HS-27A (cell line): Measurements from ENCODE around the gene AK5.
"Not testable (repeated sequence)": the region's sequence is repeated elsewhere in the genome, so short reads cannot be mapped to it uniquely, and the experiment has no call there.

Source experiments
- DNase-seq: peaks from one replicate; pipeline ENCODE4 v3.0.0-alpha.2; 2012; ENCODE audit warnings: low read depth, missing footprints

Gene AK5

DNA sequence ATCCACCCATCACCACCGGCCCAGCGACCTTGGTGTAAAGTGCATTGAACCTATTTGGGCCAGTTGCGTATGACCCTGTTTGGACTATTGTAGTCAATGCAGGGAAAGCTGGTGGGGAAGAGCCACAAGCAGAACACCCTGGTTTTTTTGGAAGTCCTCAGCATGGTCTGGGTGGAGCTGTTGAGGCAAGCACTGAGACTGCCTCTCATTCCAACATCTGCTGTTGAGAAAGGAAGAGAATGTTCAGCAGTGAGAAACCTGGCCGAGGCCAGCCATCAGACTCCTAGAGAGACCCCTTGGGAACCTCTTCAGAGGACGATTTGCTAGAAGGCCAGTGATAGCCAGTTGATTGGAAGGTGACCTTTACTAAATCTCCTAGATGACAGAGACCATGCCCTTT is 217.6 kb downstream of the AK5 start:
- no peak for DNase-seq

- DNase-seq: no peak
These were observed 223.2 kb downstream of the AK5 start for GRCh38 chr1:77504986-77505385.

- no peak for DNase-seq
These were observed 225.0 kb downstream of the AK5 start for GRCh38 chr1:77506771-77507170.

GRCh38 chr1:77509051-77509492 is 227.3 kb downstream of the AK5 start:
- no peak for DNase-seq

- no peak for DNase-seq
These were observed 228.1 kb downstream of the AK5 start for GRCh38 chr1:77509898-77510297.

GRCh38 chr1:77511440-77511840 is 229.6 kb downstream of the AK5 start:
- DNase-seq: peak; percentile 91

DNA sequence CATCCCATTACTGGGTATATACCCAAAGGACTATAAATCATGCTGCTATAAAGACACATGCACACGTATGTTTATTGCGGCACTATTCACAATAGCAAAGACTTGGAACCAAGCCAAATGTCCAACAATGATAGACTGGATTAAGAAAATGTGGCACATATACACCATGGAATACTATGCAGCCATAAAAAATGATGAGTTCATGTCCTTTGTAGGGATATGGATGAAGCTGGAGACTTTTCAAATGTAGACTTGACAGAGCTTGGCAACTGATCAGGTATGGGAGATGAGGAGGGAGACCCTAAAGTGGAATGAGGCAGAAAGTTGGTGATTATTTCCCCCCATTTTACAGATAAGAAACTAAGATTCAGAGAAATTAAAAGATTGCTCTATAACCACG is 230.8 kb downstream of the AK5 start:
- not testable (repeated sequence) for DNase-seq

- peak; percentile 76 for DNase-seq
These were observed 232.3 kb downstream of the AK5 start for GRCh38 chr1:77513839-77514763.

DNA sequence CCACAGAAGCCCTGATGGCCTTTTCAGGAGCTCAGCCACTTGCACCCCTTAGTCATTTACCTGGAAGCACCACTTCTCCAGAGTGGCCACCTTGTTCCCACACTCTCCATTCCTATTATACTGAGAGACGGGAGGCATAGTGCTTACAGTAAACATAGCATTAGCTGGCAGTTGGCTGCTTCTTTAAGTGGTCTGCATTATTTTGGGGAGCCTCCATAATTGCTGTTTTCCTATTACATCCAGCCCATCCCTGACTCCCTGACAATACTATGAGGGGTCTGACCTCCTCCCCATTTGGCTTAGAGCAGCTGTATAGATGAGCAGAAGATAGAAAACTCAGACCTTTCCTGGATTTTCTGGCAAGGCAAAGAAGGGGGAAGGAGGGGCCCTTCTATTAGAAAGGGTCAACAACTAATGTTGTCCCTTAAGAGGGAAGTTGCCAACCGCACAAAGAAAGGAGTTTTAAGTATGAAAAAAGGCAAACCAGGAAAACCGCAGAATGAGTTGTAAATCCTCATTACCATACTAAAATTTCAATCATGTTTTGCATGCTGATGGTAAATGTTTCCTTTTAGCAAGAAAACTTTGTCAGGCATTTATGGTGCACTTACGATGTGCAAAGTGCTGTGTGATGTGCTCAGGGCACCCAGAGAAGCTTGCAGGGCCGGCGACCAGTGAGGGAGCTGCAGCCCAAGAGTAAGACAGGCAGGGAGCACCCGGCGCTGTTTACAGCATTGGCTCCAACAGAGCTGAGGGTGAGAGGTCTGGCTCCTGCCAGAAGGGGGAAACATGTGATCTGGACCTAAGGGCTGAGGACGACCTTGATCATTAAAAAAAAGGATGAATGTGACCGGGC is 233.3 kb downstream of the AK5 start:
- DNase-seq: peak; percentile 69

DNA sequence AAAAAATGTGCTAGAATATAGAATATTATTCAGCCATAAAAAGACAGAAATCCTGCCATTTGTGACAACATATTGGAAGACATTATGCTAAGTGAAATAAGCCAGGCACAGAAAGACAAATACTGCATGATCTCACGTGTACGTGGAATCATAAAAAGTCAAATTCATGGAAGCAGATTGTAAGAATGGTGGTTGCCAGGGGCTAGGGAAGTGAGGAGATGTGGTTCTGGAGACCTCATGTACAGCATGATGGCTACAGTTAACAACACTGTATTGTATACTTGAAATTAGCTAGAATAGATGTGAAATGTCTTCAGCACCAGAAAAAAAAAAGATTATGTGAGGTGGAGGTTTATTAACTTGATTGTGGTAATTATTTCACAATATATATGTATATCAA is 234.3 kb downstream of the AK5 start:
- no peak for DNase-seq

DNA sequence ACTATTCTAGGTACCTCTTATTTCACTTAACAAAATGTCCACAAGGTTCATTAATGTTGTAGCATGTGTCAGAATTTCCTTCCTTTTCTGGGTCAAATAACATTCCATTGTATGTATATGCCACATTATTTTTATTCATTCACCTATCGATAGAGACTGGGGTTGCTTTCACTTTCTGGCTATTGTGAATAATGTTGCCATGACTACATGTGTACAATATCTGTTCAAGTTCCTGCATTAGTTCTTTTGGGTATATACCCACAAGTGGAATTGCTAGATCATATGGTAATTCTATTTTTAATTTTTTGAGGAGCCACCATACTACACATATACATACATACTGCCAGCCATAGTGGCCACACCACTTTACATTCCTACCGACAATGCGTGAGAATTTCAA is 242.2 kb downstream of the AK5 start:
- DNase-seq: no peak

- not testable (repeated sequence) for DNase-seq
These were observed 249.3 kb downstream of the AK5 start for GRCh38 chr1:77531149-77531548.

- not testable (repeated sequence) for DNase-seq
These were observed 249.9 kb downstream of the AK5 start for GRCh38 chr1:77531596-77532280.

DNA sequence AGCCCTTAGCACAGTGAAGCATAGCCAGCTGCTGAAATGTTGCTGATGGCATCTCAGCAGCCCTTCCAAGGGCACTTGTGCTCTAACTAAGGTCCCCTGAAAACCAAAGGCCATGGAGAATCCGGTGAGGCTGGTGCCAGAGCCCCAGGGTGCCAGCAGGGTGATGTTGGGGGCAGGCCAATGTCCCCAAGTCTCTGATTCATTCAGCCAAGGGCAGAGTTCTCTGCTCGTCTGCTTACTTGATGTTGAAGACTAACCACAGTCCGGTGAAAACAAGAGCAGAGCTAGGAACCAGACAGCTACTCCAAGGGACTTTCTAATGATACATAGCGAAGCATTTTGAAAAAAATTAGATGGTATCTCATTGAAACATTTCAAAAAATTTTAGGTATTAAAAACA is 250.8 kb downstream of the AK5 start:
- DNase-seq: no peak

DNA sequence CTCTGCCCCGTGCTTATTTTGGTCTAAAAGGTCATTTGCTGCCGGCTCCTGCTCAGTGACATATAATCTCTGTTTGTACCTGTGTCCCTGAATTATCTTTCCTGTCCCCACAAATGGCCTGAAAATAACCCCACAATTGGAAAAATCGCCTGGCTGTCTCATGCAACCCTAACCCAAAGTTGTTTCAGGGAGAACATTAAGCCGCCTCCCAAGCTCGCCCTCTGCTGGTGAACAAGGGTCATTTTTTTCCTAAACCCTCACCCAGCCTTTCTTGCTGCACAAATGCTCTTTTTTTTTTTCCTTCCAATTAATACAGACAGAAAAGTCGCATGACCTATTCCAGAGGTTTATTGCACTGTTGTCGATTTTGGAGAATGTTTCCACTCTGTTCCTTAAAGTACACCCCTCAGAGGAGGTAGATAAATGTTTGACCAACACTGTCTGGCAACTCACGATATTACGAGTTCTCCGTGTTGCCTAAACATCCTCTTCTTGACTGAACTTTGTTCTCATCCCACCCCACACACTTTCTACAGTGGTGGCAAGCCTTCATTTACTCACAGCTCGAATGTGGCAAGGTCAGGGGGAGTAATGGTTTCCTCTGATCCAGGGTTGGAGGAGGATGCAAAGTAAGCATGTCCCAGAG is 252.0 kb downstream of the AK5 start:
- no peak for DNase-seq

GRCh38 chr1:77534456-77534855 is 252.6 kb downstream of the AK5 start:
- no peak for DNase-seq

GRCh38 chr1:77536813-77537212 is 255.0 kb downstream of the AK5 start:
- peak; percentile 96 for DNase-seq

GRCh38 chr1:77538956-77539518 is 257.2 kb downstream of the AK5 start:
- peak; percentile 88 for DNase-seq

DNA sequence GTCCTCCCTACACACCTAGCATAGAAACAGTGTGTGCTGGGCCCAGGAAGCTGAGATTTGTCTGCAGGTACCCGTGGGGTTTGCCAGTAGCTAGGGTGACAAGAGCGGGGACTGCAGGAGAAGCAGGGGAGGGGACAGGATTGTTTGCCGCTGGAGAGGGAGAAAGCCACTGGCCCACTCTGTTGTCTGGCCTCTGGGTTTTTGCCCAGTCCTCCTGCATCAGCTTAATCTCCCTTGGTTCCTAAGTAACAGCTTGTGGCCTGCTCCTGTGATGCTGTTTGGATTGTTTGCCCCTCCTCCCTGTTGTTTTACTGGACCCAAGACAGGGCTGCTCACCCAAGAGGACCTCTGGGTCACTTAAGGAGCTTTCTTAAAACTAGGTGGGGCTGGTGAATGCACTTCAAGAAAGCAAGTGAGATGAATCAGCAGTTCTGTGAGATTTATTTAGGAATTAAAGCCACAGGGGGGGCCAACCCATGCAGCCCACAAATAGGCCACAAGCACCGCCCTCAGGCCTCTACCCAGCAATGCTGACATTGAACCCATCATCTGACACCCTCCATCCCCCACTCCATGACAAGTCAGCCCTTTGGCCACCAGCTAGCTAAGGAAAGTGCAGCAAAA is 257.8 kb downstream of the AK5 start:
- DNase-seq: peak; percentile 91

GRCh38 chr1:77540501-77541161 is 258.8 kb downstream of the AK5 start:
- no peak for DNase-seq
